Hair follicle dermal papilla cell (primary cell): Measurements from ENCODE around the gene CACNA2D4. TPM values are rescaled to one million over a fixed set of nuclear protein-coding genes. Genes with fewer than 3 reads are reported as not detected.

Experiments used
- total RNA-seq: library from RNA; depleted of rRNA; stranded (reverse); fragments of >200 nt; gene quantifications from 2 replicates; pipeline ENCODE4 v1.2.3, GENCODE V29; 2012

The CACNA2D4 gene, protein sequence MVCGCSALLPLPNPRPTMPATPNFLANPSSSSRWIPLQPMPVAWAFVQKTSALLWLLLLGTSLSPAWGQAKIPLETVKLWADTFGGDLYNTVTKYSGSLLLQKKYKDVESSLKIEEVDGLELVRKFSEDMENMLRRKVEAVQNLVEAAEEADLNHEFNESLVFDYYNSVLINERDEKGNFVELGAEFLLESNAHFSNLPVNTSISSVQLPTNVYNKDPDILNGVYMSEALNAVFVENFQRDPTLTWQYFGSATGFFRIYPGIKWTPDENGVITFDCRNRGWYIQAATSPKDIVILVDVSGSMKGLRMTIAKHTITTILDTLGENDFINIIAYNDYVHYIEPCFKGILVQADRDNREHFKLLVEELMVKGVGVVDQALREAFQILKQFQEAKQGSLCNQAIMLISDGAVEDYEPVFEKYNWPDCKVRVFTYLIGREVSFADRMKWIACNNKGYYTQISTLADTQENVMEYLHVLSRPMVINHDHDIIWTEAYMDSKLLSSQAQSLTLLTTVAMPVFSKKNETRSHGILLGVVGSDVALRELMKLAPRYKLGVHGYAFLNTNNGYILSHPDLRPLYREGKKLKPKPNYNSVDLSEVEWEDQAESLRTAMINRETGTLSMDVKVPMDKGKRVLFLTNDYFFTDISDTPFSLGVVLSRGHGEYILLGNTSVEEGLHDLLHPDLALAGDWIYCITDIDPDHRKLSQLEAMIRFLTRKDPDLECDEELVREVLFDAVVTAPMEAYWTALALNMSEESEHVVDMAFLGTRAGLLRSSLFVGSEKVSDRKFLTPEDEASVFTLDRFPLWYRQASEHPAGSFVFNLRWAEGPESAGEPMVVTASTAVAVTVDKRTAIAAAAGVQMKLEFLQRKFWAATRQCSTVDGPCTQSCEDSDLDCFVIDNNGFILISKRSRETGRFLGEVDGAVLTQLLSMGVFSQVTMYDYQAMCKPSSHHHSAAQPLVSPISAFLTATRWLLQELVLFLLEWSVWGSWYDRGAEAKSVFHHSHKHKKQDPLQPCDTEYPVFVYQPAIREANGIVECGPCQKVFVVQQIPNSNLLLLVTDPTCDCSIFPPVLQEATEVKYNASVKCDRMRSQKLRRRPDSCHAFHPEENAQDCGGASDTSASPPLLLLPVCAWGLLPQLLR
- 0.36 and 1.3 TPM in 2 replicates for total RNA-seq

GRCh38 chr12:1918081-1918883 is at the start of gene CACNA2D4:
Gene CACNA2D4 (minus strand): TSS chr12:1918652. CDS start chr12:1918473, 179 bp downstream.

GRCh38 chr12:1820191-1820895 is 98.1 kb downstream of the CACNA2D4 start, which contains the start of gene LRTM2:
Gene LRTM2 (plus strand): TSS chr12:1820565. CDS start chr12:1828149, 7,584 bp downstream.

Other genes with a start within 250 kb of the CACNA2D4 start
- 29.0 and 34.7 TPM in 2 replicates for gene ADIPOR2, start 227.6 kb downstream of the CACNA2D4 start, total RNA-seq
- gene LRTM2, start 98.1 kb downstream of the CACNA2D4 start, total RNA-seq: not detected in 2 replicates
- gene DCP1B, start 85.8 kb upstream of the CACNA2D4 start, total RNA-seq: 16.7 and 20.5 TPM in 2 replicates
- 58.8 and 70.7 TPM in 2 replicates for gene CACNA1C, start 134.3 kb upstream of the CACNA2D4 start, total RNA-seq